NK-92 treated with Interleukin-12 subunit alpha and Interleukin-12 subunit beta, amount 100 ng/mL, for 24 hours (cell line): Measurements from ENCODE around the gene NRP2.

Experiments used
- DNase-seq: peaks from one replicate; lab custom pipeline; 2025; lab: John Stamatoyannopoulos, UW

Gene NRP2, protein sequence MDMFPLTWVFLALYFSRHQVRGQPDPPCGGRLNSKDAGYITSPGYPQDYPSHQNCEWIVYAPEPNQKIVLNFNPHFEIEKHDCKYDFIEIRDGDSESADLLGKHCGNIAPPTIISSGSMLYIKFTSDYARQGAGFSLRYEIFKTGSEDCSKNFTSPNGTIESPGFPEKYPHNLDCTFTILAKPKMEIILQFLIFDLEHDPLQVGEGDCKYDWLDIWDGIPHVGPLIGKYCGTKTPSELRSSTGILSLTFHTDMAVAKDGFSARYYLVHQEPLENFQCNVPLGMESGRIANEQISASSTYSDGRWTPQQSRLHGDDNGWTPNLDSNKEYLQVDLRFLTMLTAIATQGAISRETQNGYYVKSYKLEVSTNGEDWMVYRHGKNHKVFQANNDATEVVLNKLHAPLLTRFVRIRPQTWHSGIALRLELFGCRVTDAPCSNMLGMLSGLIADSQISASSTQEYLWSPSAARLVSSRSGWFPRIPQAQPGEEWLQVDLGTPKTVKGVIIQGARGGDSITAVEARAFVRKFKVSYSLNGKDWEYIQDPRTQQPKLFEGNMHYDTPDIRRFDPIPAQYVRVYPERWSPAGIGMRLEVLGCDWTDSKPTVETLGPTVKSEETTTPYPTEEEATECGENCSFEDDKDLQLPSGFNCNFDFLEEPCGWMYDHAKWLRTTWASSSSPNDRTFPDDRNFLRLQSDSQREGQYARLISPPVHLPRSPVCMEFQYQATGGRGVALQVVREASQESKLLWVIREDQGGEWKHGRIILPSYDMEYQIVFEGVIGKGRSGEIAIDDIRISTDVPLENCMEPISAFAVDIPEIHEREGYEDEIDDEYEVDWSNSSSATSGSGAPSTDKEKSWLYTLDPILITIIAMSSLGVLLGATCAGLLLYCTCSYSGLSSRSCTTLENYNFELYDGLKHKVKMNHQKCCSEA

DNA sequence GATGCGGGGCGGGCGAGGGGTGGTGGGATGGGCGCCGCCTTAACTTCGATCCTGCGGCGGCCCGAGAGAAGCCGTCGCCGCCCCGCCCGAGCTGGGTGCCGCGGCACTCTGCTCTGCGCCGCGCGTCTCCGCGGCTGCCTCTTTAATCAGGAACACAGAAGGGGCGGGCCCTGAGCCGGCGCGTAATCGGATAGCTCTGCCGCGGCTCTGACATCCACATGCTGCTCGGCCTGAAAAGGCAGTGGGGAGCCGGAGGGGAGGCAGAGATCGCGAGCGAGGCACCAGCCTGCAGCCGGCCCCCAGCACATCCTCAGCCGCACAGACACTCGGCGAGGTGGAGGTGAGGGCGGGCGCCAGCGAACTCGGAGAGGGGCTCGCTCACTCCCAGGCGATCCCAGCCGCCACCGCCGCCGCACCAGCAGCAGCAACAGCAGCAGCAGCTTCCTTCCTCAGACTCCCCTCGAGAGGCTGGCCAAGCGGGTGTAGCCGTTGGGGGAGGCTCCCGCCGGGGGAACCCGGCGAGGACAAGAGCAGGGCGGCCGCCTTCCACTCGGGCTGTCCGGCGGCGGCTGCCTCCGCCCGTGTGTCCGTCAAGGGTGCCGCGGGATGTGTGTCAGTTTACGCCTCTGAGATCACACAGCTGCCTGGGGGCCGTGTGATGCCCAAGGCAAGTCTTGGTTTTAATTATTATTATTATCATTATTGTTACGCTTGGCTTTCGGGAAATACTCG, at the start of gene NRP2:
TSS of gene NRP2 (plus strand) at position 263 of the 732 bp plus-strand sequence. CDS start 790 bp downstream, outside the sequence.
- no peak for DNase-seq

GRCh38 chr2:205633994-205634393, 48.3 kb upstream of the NRP2 start:
- no peak for DNase-seq

DNA sequence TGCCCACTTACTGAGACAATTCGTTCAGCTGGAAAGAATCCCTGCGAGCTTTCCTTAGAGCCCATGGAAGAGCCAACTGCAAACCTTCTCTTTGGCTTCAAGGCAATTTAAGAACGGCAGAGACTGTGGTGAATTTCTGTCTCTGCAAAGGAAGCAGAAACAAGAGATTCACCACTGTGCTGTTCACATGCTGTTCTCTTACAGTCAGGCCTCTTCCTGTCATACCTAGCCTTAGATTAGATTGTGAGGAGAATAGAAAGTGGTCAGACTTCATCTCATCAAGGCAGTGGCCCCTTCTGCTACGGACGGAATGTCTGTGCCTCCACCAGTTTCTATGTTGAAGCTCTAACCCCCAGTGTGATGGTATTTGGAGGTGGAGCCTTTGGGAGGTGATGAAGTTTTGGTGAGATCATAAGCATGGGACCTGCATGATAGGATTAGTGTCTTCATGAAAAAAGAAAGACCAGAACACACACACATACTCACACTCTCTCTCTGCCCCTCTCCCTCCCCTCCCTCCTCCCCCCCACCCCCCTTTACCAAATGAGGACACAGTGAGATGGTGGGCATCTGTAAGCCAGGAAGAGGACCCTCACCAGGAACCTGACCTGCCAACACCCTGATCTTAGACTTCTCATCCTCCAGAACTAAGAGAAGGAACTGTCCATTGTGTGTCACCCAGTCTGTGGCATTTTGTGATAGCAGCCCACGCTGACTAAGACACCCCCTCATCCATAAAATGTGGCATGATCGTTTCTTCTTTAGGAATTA, 45.6 kb upstream of the NRP2 start:
- no peak for DNase-seq

GRCh38 chr2:205637320-205637602, 45.0 kb upstream of the NRP2 start:
- no peak for DNase-seq

DNA sequence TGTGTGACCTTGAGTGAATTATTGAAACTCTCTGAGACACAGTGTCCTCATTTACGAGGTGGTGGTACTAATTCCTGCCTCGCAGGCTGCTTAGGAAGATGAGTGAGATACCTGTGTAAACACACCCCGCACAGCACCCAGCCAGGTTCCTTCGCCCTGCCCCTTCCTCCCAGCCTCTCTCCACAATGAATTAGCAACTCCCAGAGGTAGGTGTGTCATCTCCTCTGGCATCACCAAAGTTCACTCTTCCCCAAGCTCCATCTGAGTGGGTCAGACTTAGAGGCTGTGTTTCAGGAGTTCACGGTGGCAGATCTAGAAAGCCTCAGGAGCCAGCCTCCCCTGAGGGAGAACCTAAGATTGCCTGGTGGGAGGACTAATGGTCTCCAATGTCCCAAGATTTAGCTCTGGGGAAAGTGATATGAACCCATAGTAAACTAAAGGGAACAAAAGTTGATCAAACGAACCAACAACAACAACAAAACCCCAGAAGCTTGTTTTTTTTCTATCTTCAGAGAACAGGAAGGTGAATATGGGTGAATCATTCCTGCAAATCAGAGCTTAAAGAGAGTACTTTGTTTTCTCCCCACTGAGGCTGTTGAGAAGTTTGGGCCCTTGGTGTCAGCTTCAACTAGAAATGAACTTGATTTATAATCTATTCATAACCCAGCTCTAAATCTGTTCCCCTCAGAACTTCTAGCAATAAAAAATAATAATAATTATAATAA, 44.4 kb upstream of the NRP2 start:
- DNase-seq: no peak

GRCh38 chr2:205640716-205641115, 41.6 kb upstream of the NRP2 start:
- DNase-seq: no peak

DNA sequence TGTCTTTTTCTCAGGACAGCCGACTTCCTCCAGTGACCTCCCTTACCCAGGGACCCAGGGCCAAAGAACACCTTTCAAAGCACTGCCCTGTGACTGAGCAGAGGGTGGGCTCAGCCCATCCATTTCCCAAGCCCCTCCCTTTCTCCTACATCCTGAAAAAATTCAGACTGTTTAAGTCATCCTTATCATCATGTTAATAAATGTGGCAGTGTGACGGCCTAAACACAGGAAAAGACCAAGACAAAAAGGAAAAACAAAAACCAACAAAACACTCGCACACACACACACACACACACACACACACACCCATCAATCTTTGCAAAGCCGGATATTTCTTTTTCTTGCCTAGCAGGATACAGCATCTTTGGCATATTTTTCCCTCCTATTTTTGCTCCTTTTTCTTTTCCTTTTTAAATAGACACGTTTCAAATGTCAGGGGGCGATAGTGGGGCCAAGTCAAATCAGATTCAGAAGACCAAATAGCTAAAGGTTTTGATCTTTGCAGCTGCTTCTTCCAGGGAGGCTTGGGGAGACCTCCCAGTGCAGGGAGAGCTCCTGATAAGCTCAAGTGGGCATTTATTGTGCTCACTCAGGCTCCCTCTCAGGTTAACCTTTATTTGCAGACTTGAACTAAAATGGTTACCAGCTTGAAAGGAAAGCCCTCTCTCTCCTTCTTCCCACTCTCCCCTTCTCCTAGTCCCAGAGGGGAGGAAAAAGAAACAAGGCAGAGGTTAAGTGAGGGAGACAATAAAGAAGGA, 39.5 kb upstream of the NRP2 start:
- no peak for DNase-seq

DNA sequence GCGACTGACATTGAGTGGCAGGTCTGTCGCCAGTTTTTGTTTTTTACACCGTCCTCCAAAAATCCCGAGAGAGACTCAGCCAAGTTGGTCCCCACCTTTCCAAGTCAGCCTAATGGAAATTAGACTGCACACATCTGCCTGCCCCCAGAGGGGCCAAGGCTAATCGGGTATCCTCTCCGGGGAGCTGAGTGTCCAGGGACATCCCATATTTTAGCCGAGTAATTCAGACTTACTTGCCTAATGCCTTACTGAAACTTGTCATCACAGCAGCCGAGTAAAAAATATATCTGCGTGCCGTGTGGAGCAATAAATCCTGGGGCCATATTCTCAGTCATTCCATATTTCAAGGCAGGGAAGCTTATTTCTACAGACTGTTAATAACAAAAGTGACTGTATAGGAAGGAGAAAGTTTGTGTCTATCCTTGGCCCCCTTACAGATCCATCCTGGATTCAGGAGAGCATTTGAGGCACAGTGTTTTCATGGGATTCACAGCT, 38.9 kb upstream of the NRP2 start:
- DNase-seq: no peak

DNA sequence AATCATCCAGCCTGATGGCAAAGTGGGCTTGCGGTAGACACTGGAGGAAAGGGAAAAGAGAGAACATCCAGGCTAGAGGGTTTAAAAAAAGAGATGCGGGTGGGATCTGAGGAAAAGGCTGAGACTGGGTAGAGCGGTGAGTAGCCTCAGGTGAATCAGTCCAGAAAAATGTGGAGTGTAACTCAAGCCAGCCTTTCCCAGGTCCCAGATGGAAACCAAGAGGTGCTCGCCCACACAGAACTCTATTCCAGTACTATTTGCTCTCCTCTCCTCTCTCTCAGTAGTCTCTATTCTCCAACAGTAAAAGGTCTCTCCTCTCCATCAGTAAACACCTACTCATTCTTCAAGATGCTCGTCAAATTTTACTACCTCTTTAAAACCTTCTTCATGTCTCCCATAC, 38.3 kb upstream of the NRP2 start:
- DNase-seq: no peak

- DNase-seq: no peak
These were observed 35.6 kb upstream of the NRP2 start for GRCh38 chr2:205646680-205647079.

DNA sequence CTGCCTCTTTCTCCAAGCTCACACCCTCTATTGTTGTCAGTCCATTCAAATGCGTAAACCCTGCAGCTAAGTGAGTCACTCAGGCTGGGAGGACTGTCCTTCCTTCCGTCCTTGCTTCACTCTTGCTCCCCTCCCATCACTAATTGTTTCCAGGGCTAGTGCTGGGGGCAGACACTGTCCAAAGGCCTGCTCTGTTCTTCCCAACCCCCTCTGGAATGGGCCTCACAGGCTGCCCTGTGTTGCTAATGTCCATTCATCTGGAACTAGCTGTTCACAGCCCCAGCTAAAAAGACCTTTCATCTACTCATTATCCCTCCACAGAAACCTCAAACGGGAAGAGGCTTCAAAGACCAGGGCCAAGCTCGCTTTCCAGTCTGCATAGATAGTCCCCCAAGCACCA, 31.9 kb upstream of the NRP2 start:
- DNase-seq: no peak

GRCh38 chr2:205650931-205651330, 31.4 kb upstream of the NRP2 start:
- no peak for DNase-seq

DNA sequence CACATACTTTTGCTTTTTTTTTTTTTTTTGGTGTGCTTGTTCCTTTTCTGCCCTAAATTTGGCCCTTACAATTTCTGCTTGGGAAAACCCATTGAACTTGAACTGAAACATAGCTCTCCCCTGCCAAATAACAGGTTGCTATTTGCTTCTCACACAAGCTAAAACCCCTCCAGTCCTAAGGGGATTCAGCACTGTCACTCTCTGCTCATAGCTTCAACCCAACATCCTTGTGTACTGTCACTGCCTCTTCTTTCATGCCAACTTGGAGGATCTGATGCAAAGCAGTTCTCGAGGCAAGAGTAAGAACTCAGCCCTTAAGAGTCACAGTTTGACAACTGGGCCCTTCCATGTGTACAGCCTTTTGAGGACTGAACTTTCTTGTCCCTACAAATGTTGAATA, 30.6 kb upstream of the NRP2 start:
- DNase-seq: no peak

DNA sequence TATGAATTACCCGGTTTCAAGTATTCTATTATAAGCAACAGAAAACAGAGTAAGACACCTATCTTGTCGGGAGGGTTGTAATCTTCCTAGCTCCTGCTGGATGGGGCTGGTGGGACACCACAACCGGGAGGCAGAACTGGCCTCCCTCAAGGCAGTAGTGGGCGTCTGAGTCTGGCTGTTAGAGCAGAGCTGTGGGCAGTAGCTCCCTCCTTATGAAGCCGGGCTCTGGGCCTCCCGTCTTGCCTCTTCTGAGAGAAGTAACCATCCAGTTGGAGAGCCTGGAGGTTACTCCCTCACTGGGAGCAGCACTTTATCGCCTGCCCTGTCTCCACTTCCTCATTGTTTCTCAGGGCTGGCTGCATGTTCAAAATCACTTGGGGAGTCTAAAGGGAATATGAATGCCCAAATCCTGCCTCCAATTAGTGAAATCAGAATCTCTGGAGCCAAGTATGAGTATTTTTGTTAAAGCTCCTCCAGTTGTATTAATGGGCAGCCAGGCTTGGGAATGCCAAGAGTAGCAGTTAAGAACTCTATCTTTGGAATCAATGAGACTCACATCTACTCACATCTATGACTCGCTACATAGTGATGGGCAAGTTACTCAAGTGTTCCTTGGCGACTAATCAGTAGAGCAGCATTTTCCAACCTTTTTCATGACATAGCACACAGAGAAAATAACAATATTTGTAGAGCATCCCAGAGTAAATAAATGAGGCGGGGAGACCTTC, 27.3 kb upstream of the NRP2 start:
- no peak for DNase-seq

DNA sequence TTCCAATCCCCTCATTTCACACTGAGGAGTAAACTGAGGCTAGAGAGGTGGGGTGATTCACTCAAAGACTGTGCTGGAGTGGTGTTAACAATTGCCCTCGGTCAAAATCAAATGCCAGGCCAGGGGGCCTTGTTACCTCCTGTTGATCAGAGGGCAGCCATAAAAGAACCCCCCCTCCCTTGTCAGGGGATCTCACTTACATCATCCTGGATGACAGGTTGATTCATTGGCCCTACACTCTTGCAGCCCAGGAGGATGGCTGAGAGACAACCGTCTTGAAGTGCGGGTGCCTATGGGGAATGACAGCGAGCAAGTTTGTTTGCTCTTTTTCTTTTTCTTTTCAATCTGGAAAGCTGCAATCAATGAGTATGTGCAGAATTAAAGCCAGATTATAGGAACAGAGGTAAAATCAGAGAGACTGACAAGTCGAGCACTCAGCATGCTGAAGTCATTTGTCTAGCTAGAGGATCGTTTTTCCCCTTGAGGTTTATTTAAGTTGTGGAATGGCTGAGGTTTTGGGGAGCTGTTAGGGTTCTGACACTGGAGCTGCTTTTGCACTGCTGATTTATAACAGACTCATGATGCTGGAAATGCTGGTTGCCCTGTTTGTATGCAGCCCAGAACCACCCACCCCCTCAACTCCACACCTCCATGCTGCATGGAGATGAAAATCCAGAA, 26.4 kb upstream of the NRP2 start:
- no peak for DNase-seq

DNA sequence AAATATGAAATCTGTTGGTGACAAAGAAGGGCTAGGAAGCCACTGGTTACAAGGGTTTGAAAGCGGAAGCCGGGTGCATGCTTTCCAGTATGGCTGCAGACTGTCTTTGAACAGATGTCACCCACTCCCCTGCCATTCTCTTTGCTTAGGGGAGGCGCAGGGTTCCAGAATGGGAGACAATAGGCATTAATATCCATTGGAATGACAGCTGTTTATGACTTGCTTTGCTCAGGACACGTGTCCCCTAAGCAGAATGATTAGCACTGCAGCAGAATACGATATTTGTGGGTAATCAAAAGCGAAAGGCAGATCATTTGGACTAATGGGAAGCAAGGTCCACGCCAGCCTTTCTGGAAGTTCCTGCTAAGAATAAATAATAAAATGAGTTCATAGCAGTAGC, 25.8 kb upstream of the NRP2 start:
- no peak for DNase-seq

DNA sequence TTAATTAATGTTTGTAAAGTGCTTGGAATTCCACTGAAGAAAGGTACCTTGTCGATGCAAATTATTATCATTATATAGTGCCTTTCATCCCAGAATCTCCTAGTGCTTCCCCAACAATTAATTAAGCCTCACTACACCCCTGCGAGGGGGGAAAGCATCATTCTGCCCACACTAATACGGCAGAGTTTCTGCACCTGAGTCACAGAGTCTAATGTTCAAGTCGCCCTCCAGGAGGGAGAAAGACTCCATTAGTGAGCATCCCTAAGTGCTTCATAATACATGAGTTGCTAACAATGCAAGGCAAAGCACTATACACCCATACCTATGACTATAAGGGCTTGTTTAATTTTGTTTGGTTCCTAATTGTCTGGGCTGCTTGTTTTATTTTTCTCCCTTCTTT, 25.4 kb upstream of the NRP2 start:
- DNase-seq: no peak

- DNase-seq: no peak
These were observed 24.7 kb upstream of the NRP2 start for GRCh38 chr2:205657579-205657978.

DNA sequence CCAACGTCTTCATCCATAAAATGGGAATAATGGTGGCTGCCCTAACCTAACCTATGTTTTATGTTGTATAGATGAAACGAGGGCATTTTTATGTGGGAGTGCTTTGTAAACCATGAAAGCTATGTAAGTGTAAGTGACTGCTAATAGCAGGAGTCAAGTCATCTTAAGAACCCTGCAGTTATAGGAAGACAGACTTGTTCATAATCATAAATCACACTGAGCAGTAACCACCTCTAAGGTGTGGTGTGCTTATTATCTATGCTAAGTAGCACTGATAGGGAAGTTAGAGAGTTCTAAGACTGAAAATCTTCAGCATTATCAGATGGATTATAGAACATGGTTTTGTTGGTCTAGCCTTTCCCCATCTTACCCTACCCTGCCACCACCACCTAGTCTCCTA, 24.2 kb upstream of the NRP2 start:
- no peak for DNase-seq
